NCI-H146 treated with DMSO at 0.1 percent for 48 hours (cell line): Measurements from ENCODE around the gene PRRC2B.
"Not testable (repeated sequence)": the region's sequence is repeated elsewhere in the genome, so short reads cannot be mapped to it uniquely, and the experiment has no call there.

Source experiments
- DNase-seq: peaks from one replicate; lab custom pipeline; 2025; ENCODE audit not compliant: unreplicated experiment; lab: John Stamatoyannopoulos, UW

Gene PRRC2B

DNA sequence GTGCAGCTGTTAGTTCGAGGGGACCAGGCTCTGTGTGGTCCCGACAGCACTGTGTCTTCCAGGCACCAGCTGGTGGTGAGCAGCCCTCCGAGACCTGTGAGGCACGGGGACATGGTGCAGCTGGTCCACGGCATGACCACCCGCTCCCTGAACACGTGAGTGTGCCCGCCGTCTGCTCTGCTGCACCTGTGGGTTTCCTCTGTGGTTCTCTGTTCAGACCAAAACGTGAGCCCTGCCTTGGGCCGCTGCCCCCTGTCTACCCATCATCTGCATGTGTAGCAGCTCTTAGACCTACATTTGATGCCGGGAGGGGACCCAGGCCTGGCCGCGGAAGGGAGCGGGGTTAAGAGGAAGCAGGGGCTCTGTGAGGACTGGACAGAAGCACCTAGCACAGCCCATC lies 119.3 kb downstream of the PRRC2B start:
- DNase-seq: no peak

DNA sequence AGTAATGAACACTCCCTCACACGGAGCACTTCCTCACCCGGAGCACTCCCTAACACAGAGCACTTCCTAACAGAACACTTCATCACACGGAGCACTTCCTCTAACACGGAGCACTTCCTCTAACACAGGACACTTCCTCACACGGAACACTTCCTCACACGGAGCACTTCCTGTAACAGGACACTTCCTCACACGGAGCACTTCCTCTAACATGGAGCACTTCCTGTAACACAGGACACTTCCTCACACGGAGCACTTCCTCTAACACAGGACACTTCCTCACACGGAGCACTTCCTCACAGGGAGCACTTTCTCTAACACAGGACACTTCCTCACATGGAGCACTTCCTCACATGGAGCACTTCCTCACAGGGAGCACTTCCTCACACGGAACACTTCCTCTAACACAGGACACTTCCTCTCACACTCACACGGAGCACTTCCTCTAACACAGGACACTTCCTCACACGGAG lies 121.7 kb downstream of the PRRC2B start:
- DNase-seq: not testable (repeated sequence)

DNA sequence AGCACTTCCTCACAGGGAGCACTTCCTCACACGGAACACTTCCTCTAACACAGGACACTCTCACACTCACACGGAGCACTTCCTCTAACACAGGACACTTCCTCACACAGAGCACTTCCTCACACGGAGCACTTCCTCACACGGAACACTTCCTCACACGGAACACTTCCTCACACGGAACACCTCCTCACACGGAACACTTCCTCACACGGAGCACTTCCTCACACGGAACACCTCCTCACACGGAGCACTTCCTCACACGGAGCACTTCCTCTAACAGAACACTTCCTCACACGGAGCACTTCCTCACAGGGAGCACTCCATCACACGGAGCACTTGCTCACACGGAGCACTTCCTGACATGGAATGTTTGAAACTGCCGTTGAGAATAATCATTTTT lies 122.2 kb downstream of the PRRC2B start:
- no peak for DNase-seq

DNA sequence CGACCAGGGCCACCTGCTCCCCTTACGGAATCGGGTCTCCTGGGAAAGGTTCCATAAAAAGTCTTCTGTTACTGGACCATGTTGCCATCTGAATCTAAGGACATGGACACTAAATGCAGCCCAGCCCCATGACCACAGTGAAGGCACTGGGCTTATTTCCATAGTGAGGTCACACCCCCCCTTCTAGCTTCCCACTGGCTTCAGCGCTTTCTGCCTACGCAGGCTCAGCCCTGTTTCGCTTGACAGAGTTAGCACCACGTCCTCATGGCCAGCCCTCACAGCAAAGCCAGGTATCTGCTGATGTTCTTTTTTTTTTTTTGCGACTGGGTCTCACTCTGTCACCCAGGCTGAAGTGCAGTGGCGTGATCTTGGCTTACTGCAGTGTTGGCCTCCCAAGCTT lies 123.0 kb downstream of the PRRC2B start:
- no peak for DNase-seq

DNA sequence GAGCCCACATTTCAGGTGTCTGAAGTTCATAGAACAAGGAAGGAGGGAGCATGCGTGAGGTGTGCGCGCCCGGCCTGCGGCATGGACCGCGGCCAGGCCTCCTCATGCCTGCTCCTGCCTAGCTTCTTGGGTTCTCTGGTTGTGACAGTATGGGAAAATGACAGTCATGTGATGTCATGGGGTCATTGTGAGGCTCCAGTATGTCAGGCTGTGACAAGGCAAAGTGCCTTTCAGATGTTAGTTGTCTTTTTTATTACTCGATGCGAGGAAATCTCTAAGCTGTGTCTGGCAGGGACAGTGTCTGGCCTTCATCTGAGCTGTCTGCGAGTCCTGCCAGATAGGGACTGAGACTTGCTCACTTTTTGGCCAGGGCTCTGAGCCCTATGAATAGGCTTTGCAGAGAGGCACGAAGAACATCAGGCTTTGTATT lies 123.9 kb downstream of the PRRC2B start:
- no peak for DNase-seq

DNA sequence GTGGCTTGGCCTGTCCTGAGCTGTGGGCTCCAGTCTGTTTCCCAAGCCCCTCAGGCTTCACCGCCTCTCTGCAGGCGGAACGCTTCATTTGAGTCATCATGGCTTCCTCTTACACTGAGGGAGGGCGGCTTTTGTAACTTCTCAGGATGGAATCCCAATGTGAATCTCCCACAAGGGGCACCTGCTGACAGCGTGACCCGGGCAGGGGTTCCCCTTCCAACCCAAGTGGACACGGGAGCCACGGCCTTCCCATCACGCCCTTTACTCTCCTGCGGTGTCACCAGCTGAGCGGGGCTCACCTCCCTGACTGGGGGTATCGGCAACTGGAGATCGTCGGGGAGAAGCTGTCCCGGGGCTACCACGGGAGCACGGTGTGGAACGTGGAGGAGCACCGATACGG lies 124.7 kb downstream of the PRRC2B start:
- DNase-seq: no peak

DNA sequence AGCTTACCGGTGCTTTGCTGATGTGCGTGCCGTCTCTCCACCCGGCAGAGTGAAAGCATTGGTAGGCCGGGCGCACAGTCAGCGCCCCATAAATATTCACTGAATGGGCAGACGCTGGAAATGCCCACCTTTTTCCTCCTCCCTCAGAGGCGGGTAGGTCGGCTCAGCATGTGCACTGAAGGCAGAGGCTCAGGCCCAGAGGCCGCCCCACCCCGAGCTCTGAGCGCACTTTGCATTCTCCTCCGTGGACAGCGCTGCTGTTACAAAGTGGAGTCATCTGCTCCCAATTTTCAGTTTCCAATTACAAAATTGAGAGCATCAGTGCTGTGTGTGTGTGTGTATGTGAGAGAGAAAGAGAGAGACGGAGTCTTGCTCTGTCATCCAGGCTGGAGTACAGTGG lies 126.6 kb downstream of the PRRC2B start:
- DNase-seq: no peak

DNA sequence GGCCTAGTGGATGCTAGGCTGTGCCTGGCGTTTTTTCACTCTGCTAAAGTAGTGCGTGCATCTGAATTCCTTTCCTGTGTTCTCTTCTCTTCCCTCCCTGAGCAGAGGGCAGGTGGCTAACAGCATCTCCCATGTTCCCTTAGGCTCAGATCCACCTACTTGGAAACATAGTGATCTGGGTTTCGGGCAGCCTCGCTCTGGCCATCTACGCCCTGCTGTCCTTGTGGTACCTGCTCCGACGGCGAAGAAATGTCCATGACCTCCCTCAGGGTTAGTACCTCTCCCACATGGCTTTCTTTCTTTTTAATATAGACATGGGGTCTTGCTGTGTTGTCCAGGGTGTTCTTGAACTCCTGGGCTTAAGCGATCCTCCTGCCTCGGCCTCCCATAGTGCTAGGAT lies 127.3 kb downstream of the PRRC2B start:
- DNase-seq: no peak

DNA sequence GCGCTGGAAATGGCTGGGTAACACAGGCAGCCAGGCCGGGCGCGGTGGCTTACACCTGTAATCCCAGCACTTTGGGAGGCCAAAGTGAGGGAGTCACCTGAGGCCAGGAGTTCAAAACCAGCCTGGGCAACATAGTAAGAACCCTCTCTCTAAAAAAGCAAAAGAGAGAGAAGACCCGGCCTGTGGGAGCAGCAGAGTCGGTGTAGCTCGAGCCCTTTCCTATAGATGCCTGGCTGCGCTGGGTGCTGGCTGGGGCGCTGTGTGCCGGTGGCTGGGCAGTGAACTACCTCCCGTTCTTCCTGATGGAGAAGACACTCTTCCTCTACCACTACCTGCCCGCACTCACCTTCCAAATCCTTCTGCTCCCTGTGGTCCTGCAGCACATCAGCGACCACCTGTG lies 127.9 kb downstream of the PRRC2B start:
- DNase-seq: no peak

DNA sequence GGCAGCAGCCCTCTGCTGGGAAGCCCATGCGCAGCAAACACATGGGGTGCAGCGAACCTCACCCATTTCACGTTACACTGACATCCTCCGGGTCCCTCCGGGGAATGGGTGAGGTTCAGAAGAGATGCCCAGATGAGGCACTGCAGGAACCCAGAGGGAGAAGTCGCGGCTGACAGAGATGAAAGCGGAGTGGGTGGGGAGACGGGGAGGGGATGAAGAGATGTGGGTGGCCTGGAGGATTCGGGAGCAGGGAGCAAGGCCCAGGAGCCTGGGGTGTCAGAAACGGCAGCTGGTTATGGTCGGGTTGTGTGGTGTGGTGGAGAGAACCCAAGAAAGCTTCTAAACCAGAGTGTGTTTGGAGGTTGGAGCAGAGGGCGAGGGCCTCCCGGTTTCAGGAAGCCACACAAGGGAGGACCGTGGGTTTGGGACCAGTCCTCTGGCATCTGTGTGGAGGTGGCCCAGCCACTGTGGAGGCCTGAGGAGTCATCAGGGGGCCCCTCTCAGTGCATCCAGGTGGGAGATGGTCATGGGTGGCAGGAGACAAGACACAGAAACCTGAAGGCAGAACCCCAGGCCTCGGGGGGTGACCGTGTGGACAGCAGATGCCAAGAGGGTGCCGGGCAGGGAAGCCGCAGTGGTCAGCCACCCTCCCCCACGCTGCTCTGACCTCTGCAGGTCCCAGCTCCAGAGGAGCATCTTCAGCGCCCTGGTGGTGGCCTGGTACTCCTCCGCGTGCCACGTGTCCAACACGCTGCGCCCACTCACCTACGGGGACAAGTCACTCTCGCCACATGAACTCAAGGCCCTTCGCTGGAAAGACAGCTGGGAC lies 128.6 kb downstream of the PRRC2B start:
- DNase-seq: no peak

DNA sequence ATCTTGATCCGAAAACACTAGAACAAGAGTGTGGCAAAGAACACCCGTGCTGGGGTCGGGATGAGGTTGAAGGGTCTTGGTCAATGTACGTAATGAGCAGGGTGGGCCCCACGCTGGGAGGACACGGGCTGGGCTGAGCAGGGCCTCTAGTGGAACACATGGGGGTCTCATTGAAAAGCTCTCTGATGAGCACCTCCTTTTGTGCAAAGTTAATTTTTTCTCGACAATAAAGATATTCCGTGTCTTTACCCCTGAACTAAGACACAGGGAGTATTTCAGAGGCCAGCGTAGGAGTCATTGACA lies 129.2 kb downstream of the PRRC2B start:
- DNase-seq: no peak

DNA sequence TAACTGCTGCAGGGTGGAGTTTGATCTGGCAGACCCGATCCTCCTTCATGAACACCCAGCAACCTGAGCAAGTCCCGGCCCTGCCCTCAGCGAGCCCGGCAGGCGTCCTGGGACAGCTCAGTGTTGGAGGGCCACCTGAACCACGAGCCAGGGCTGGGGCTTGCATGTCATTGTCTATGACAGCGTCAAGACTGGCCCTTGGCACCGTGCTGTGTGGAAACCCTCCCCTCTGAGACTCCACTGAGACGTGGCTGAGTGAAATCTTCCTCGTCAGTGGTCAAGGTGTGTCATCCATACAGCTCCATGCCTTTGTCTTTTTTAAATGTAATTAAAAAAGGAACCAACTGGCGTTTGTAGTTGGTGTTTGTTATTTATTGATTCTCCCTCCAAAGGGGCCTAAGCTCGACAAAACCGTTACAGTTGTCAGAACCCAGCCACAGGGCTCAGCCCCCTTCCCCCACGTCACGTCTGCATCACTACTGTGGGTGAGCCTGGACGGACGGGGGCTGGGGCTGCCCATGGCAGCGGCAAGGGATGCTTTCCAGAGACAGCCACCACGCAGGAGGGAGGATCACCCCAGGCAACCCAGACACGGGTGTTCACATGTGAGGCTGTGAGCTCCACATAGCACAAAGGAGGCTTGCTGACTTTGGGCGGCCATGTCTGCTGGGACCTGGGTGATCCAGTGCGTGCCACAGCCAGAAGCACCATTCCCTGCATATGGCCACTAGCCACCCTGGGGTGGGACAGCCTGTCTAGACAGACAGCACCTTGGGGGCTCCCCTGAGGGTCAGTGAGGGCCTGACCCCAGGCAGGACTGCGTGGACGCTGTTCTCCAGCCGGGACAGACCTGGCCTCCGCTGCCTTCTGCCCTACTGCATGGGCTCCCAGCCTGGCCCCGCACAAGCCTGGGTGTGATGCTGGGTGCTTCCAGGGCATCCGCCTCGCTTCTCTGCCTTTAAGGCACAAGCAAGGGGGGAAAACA lies 129.9 kb downstream of the PRRC2B start:
- DNase-seq: no peak

DNA sequence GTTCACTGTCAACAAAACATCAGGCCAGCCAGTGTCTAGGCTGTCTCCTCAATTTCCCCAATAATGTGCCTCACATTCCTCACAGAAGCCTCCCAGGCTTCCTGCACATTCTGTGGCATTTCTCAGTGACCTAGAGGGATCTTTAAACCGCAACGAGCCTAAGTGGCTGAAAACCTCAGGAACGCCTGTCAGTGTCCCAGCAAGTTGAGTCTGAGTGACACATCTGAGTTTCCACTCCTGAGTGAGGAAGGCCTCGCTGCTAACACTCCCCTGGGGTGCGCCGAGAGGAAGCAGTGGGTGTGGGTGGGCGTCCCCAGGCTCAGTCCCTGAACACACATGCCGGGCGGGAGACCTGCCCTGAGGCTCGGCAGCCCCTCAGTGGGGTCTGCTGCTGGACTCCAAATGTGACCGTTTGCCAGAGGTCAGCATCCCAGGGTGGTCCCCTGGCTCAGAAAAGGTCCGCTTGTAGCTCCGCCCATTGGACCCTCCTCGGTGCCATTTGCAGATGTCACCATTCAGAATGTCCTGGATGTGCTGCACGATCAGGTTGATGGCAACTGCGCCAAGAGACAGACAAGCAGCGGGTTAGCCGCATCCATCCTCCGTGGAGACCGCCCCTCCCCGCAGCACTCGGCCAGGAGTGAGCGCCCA lies 130.9 kb downstream of the PRRC2B start:
- DNase-seq: no peak

DNA sequence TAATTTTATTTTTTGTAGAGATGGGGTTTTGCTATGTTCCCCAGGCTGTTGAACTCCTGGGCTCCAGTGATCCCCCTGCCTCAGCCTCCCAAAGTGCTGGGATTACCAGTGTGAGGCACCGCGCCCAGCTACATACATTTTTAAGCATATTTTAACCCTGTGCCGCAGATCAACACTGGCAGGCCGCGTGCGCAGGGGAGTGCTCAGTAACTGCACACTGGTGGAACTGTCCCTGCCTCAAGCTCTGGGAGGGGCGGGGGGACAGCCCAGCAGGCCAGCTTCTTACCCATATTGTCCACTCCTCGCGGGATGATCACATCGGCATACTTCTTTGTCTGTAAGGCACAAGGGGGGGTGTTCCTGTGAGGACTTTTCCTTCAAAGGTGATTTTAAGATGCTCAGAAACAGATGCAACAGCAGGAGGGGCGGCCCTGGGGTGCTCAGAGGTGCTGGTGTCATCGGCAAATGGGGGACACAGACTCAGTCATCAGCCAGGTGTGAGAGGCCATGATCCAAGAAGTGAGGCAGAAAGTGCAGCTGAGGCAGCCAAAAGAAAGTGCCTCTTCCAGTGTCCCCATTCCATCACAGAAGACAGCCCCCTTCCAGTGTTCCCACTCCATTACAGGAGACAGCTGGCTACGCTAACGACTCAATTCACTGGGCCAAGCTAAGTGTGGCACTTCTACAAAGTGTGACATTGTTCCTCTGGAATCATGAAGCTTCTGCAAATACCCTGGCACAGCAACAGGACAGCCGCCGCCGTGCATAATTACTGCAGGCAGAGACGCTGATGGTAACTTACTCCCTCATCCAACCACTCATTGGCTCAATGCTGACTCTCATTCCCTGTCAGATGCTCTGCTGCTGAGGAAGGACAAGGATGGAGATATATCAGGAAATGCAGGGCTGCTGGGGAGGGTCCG lies 132.0 kb downstream of the PRRC2B start:
- no peak for DNase-seq

DNA sequence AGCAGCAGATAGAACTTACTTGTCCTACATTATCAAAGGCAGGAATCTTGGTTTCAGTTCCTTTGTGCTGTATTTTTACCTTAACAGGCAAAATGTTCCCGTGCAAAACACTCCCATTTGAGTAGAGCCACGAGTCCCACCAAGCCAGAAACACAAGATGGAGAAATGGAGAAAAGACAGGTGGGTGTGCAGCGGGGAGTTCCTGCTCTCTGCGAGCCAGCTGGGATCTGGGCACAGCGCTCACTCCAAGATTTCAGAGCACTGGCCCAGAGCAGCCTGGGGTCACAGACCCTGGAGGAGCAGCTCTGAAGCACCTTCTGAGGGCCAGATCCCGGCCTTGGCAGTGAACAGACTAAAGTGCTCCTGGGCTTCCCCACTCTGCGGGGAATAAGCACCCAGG lies 134.3 kb downstream of the PRRC2B start:
- no peak for DNase-seq

DNA sequence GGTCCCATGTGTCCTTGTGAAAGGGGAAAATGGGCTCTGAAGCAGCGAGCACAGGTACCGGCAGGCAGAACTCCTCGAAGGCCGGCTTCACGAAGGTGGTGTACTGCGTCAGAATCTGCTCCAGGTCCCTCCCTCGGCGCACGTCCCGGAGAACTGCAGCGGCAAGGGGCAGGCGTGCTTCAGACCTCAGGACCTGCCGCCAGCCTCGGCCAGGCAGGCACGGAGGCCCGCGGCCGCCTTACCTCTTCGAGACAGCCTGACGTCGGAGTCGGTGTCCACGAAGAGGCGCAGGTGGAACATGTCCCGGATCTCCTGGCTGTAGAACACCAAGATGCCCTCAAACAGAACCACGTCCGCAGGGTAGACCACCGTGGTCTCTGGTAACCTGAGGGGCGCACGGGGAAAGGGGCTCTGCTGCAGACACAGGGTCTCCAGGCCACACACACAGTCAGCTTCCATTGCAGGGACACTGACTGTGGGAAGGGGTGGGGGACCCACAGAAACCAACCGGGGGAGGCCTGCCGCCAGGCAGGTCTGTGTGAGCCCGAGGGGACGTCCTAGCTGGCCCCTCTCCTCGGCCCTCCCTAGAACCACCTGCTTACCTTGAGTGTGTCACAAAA lies 135.1 kb downstream of the PRRC2B start:
- no peak for DNase-seq

DNA sequence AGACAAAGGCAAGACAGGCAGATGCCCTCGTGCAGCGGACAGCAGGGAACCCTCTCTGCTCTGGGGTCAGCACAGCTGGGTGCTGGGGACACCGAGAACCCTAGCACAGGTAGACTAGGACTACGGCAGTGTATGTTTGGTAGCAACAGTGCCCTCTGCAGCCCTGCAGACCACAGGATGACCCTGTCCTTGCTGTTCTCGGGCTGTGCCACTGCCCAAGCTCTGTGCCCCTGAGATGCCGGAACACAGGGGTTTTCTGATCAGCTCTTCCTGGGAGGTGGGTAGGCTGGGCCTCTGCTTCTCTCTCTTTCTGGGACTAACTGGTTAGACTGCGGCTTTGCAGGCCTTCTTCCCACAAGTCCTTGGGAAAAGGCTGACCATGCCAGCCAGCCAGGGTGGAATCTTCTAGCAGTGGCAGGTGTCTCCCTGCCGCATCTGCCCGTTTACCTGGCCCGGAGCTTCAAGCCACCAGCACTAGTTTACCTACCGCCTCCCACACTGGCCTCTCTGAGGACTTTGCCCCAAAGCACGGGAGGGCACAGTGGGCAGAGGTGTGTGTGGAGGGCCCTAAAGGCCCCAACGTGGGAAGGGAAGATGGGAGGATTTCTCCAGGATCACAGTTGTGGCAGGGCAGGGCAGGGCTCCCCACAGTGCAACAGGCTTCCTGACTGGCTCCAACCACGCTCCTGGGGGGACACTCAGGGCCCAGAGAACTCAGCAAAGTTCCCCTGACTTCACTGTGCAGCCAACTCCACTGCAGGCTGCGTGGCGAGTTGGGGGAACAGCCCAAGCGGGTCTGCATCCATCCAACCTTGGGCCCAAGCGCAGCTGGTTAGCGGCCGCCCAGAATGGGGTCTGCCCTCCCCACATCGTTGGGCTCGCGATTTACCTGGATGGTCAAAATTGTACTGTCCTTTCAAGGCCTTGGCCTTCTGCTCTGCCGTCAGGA lies 136.0 kb downstream of the PRRC2B start:
- DNase-seq: no peak

DNA sequence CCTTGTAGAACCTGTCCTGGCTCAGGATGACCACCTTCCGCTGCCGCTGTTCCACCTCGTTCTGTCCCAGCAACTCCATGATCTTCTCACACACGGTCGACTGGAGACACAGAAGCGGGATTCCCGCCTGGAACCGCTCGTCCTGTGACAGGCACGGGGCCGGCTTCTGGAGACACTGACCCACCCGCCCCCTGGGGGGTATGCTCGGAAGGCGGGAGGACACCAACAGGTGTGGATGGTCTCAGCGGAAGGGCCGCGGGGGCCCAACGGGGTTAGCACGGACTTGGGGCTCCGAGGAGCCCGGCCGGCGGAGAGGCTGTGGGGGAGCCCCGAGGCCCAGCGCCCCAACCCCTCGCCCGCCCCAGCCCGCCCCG lies 136.6 kb downstream of the PRRC2B start:
- peak; percentile 0 for DNase-seq
